ENCODE results near the gene MTF1. TPM values are rescaled to one million over a fixed set of nuclear protein-coding genes. Genes with fewer than 3 reads are reported as not detected.

MTF1 gene
- total RNA-seq, 2 donors from 2014 or later = 22.1 to 33.9 TPM

DNA sequence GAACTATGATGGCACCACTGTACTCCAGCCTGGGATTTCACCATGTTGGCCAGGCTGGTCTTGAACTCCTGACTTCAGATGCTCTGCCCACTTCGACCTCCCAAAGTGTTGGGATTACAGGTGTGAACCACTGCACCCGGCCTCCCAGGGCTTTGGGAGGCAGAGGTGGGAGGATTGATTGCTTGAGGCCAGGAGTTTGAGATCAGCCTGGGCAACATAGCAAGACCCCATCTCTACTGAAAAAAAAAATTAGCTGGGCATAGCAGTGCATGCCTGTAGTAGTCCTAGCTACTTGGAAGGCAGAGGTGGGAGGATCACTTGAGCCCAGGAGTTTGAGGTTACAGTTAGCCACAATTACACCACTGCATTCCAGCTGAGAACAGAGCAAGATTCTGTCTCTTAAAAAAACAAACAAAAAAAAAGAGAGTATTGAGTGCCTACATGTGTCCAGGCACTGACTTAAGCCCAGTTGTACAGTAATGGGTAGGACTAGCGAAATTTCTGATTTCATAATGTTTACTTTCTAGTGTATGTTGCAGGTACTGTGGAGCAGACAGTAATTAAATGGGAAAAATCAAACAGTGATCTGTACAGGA, 61.5 kb downstream of the MTF1 start:
- H3K4me1 ChIP-seq = peaks cover 8% of the 10 kb centered on the region
- no peak overlapping the region for H3K9ac ChIP-seq (ENCODE audit: low read depth in 2 of 2, low read length in 2 of 2)
- intact Hi-C loops (cut with DNase I) = no loop called here
- no peaks in the 10 kb centered on the region for H3K9me3 ChIP-seq
- no peaks in the 10 kb centered on the region for H3K27me3 ChIP-seq
- no peak for TF ChIP-seq CTCF (IDR thresholded peaks at IDR 0.05)
- H3K4me3 ChIP-seq = no peak overlapping the region
- no peak overlapping the region for H3K27ac ChIP-seq
- DNase-seq = no peak
- no peaks in the 10 kb centered on the region for H3K36me3 ChIP-seq

GRCh38 chr1:37795340-37796125, 63.9 kb downstream of the MTF1 start:
- Histone ChIP-seq H3K27me3 (no peaks in the 10 kb centered on the region), H3K27ac (no peak overlapping the region), H3K4me1 (peaks cover 8% of the 10 kb centered on the region), H3K36me3 (no peaks in the 10 kb centered on the region), H3K9ac (ENCODE audit: low read depth in 2 of 2, low read length in 2 of 2) (no peak overlapping the region), H3K4me3 (no peak overlapping the region), H3K9me3 (no peaks in the 10 kb centered on the region)
- peak; percentile 78 for DNase-seq
- TF ChIP-seq CTCF (IDR thresholded peaks at IDR 0.05) = no peak
- intact Hi-C loops (cut with DNase I) = no loop called here

DNA sequence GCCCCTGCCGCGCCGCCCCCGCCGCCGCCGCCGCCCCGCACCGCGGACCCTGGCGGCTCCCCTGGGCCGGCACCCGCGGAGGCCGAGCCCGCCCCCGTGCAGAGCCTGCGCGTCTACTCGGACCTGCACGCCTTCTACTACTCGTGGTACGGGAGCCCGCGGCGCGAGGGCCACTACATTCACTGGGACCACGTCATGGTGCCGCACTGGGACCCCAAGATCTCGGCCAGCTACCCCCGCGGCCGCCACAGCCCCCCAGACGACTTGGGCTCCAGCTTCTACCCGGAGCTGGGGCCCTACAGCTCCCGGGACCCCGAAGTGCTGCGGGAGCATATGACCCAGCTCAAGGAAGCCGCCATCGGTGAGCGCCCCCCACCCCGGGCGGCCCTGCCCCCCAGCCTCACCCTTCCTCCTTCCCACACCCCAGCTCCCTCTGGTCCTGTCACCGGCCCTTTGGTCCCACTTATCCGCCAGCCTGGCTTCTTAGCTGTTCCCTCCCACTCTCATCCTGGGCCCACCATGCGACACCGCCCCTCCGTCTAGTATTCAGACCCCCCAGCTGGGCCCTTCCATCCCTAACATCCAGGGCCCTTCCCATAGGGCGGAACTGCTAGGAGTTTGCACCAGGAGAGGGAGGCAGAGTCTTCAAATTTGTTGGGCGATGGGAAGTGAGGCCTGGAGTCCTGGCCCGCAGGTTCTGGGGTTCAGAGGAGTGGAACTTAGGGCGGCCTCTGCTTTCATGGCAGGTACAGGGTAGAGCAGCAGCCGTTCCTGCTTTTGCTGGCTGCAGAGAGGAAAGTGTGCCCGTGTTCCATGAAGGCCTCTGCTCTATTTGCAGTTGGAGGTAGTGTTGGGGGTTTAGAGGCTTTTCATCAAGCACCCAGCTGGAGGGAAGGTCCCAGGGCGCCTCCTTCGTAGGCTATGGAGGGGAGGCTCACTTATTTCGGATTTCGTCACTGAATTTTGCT, 64.7 kb downstream of the MTF1 start:
- intact Hi-C loops (cut with DNase I) = no loop called here
- DNase-seq = no peak
- peak overlapping the region; percentile 50 for H3K4me3 ChIP-seq

DNA sequence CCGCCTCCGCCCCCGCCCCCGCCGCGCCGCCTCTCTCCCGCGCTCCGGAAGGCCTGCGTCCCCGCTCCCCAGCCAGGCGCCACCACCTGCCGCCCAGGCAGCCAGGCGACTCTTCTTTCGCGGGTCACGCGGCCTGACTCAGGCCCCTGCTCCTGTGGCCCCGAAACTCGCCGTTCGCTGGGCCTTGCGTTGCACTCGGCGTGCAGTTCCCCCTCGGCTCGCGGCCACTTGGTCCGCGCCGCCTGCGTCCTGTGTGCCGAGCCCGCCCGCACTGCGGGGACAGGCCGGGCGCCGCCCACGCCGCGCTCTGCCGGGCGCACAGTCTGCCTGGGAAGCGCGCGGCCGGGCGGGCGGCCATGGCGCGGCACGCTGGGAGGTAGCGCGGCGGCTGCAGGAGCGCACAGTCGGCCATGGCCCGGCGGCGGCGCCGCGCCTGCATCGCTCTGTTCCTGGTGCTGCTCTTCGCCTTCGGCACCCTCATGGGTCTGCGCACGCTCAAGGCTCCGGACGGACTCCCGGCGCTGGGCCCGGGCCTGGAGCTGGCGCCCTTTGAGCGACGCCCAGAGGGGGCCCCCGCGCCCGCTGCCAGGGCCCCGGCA, 65.5 kb downstream of the MTF1 start, which contains the start of gene MANEAL:
Gene MANEAL (plus strand): TSS at position 75 of the 599 bp plus-strand sequence. CDS start 336 bp downstream, at position 411.
- intact Hi-C loops (cut with DNase I) = no loop called here
- Histone ChIP-seq H3K27me3 (no peaks in the 10 kb centered on the region), H3K36me3 (no peaks in the 10 kb centered on the region), H3K27ac (no peak within 1 kb of the TSS), H3K4me3 (peak within 1 kb of the TSS; percentile 50), H3K4me1 (peaks cover 8% of the 10 kb centered on the region), H3K9ac (ENCODE audit: low read depth in 2 of 2, low read length in 2 of 2) (peak within 1 kb of the TSS in 1 of 2 donors; percentile 32), H3K9me3 (no peaks in the 10 kb centered on the region)
- TF ChIP-seq CTCF (IDR thresholded peaks at IDR 0.05) = no peak
- peak; percentile 44 for DNase-seq

More for the DNA sequence above, 64.7 kb downstream of the MTF1 start:
- TF ChIP-seq CTCF (IDR thresholded peaks at IDR 0.05) = no peak
- Histone ChIP-seq H3K27me3 (no peaks in the 10 kb centered on the region), H3K9ac (ENCODE audit: low read depth in 2 of 2, low read length in 2 of 2) (peak overlapping the region in 1 of 2 donors; percentile 27), H3K27ac (no peak overlapping the region), H3K4me1 (peaks cover 8% of the 10 kb centered on the region), H3K36me3 (no peaks in the 10 kb centered on the region), H3K9me3 (no peaks in the 10 kb centered on the region)

All from colonic mucosa (tissue), 4 donors.